ENCODE measurements around the gene SERTAD1. TPM values are rescaled to one million over a fixed set of nuclear protein-coding genes. Genes with fewer than 3 reads are reported as not detected.
A peak's percentile ranks its signal among the peaks of the same experiment; 100 is the strongest.

The SERTAD1 gene
- total and polyA plus RNA-seq, 2 of the 8 experiments (the other 6 are each of a cell fraction or from before 2014, with no cell fraction given), result 5.4 to 6.6 TPM

DNA sequence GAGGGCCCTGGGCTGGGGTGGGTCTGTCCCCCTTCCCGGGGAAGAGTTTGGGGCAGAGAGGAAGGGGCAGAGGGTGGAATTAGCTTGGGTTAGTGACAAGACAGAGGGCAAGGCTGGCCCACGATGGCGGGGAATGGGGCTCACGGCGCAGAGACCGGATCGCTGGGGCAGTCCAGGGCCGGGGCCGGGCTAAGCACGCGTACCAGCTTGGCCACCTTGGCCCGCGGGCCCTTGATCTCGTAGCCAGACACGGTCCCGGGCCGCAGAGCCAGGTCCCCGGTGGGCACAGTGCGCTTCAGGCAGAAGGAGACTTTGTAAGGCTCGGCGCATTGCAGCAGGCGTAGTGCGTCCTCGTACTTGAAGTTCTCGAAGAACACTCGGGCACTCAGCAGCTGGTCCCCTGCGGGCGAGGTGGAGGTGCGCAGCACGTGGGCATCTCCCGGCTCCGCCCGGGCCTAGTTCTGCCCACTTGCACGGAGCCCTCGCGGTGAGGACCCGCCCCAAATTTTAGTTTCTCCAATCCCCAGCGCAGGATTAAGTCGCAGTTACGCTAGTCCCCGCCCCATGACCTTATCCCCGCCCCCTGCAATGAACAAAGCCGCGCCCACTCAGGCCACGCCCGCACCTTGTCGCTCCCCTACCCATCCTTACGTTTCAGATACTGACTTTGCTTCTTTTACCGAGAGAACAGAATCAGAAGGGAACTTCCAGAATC lies 27.2 kb downstream of the SERTAD1 start:
- POLR2A ChIA-PET (ENCODE audit: partially characterized antibody), result interaction anchor here (0.6 to 5.4 kb wide), 6 partner anchors 9 to 28 kb away, joined by 3 to 24 read pairs (median 5); partner anchors contain the start of gene SERTAD1
- WGBS, 2 experiments (ENCODE audit: extremely low coverage in 1 of 2, insufficient coverage in 1 of 2, insufficient read length in 1 of 2, insufficient replicate concordance in 2 of 2, low coverage in 1 of 2, low lambda C conversion rate in 2 of 2, missing lambda C conversion rate in 1 of 2), result 48% methylated on average over 45 of the region's 49 CpGs; no CpG with 5 or more reads in 1 of the 2 experiments
- TF ChIP-seq CHD1 (IDR thresholded peaks at IDR 0.05; ENCODE audit: low read depth, low read length) (no peak), JUND (IDR thresholded peaks at IDR 0.05; ENCODE audit: low read length) (no peak), RNF2 (IDR thresholded peaks at IDR 0.05; ENCODE audit: borderline replicate concordance, low read depth, low read length, missing control alignments, poor library complexity, severe bottlenecking) (no peak), SP4 (IDR thresholded peaks at IDR 0.05; ENCODE audit: low read length) (no peak), USF2 (IDR thresholded peaks at IDR 0.05; ENCODE audit: low read length) (peak; percentile 76), MAFK (IDR thresholded peaks at IDR 0.05; ENCODE audit: low read depth, low read length) (no peak), SUZ12 (IDR thresholded peaks at IDR 0.05; ENCODE audit: low read length) (no peak), CHD2 (IDR thresholded peaks at IDR 0.05; ENCODE audit: low read length) (no peak), CREB1 (IDR thresholded peaks at IDR 0.05) (no peak), SIN3A (conservative IDR thresholded peaks at IDR 0.05 in 1 of 2, IDR thresholded peaks at IDR 0.05 in 1 of 2; ENCODE audit: low read depth in 1 of 2, low read length in 2 of 2) (no peak; a peak in 1 of 4 replicates), FOSL1 (IDR thresholded peaks at IDR 0.05; ENCODE audit: insufficient read depth, low read depth, low read length) (no peak)

More for the DNA sequence above, 27.2 kb downstream of the SERTAD1 start:
- no peak overlapping the region for H2BK120ac ChIP-seq (replicated peaks; ENCODE audit: low read depth, low read length)
- peak overlapping the region; percentile 75; the same call in 1 of the 2 replicates for H2BK12ac ChIP-seq (ENCODE audit: low read depth, low read length)
- CTCF ChIA-PET (ENCODE audit: partially characterized antibody), result interaction anchor here (2.5 kb wide), 1 partner anchor 22 kb away, joined by 12 read pairs; no protein-coding TSS in a partner anchor
- peaks cover 3% of the 10 kb centered on the region; the same call in 1 of the 2 replicates for H3K23me2 ChIP-seq (ENCODE audit: low read depth, low read length)
- FAIRE-seq, result peak; percentile 48
- no peak overlapping the region for H2AK5ac ChIP-seq (ENCODE audit: low read depth, low read length)
- H3K4ac ChIP-seq (replicated peaks; ENCODE audit: insufficient read length, low read depth, low read length), result no peak overlapping the region
- H3K56ac ChIP-seq (replicated peaks; ENCODE audit: insufficient read length, low read depth, low read length), result no peak overlapping the region
- peaks cover 0 to 5% (median 4%) of the 10 kb centered on the region in 4 experiments; a peak in 5 of 7 replicates for H3K4me1 ChIP-seq (replicated peaks in 1 of 4; ENCODE audit: control insufficient read depth in 3 of 4, insufficient read depth in 4 of 4, low read length in 3 of 4)
- no peaks in the 10 kb centered on the region for H3K36me3 ChIP-seq (ENCODE audit: control insufficient read depth in 2 of 4, insufficient read depth in 4 of 4, low read length in 3 of 4)
- peak overlapping the region; percentile 47 to 61 for H3K4me2 ChIP-seq (ENCODE audit: insufficient read depth in 1 of 2, low read depth in 2 of 2, low read length in 2 of 2)
- no peak overlapping the region for H2BK5ac ChIP-seq (ENCODE audit: low read depth, low read length)
- no peak overlapping the region for H4K8ac ChIP-seq (ENCODE audit: extremely low read depth, insufficient read depth, low read length)
- no peaks in the 10 kb centered on the region for H3K79me1 ChIP-seq (ENCODE audit: low read depth, low read length)
- peaks cover 0 to 1% of the 10 kb centered on the region in 2 experiments for H4K20me1 ChIP-seq (replicated peaks in 1 of 2; ENCODE audit: control insufficient read depth in 1 of 2, insufficient read depth in 2 of 2, low read length in 2 of 2)
- peaks cover 0 to 8% (median 5%) of the 10 kb centered on the region in 4 experiments; a peak in 6 of 7 replicates for H3K27me3 ChIP-seq (replicated peaks in 1 of 4; ENCODE audit: control insufficient read depth in 3 of 4, extremely low read depth in 1 of 4, insufficient read depth in 3 of 4, low read length in 3 of 4)
- DNase-seq (ENCODE audit: low read depth in 1 of 2, low spot score in 2 of 2), result peak in 1 of 2 experiments; percentile 86
- H3K27ac ChIP-seq (ENCODE audit: low read depth, low read length), result no peak overlapping the region
- H3K79me2 ChIP-seq (ENCODE audit: control insufficient read depth in 1 of 2, insufficient read depth in 2 of 2, low read length in 2 of 2), result no peaks in the 10 kb centered on the region
- H3K14ac ChIP-seq (ENCODE audit: insufficient read length), result no peak overlapping the region
- H4K91ac ChIP-seq (replicated peaks; ENCODE audit: insufficient read length, low read length), result no peak overlapping the region
- H2AFZ ChIP-seq (ENCODE audit: low read length), result no peak overlapping the region
- H3K23ac ChIP-seq (ENCODE audit: insufficient read length), result no peak overlapping the region
- H3K4me3 ChIP-seq (ENCODE audit: extremely low read depth in 1 of 4, insufficient read depth in 2 of 4, low read depth in 3 of 4, low read length in 4 of 4), result peak overlapping the region in 1 of 4 experiments; percentile 17; a peak in 2 of 8 replicates
- H2BK20ac ChIP-seq (ENCODE audit: low read length), result no peak overlapping the region
- peak overlapping the region; percentile 100 for H2BK15ac ChIP-seq (ENCODE audit: low read length)
- no peak overlapping the region for H3K9ac ChIP-seq (replicated peaks in 1 of 4; ENCODE audit: extremely low read depth in 1 of 4, low read depth in 3 of 4, low read length in 3 of 4)
- H3K18ac ChIP-seq (ENCODE audit: extremely low read depth, low read length), result peak overlapping the region; percentile 95
- no peaks in the 10 kb centered on the region for H3K9me3 ChIP-seq (ENCODE audit: insufficient read depth in 2 of 2, low read depth in 1 of 2, low read length in 1 of 2)
- H4K5ac ChIP-seq (ENCODE audit: insufficient read length, low read depth, low read length), result no peak overlapping the region
